CD4-positive, alpha-beta memory T cell (primary cell): ENCODE data around the gene UBE2QL1. TPM values are rescaled to one million over a fixed set of nuclear protein-coding genes. Genes with fewer than 3 reads are reported as not detected.

Source experiments
- CTCF ChIA-PET: fragments of 350-600 bp; sonication (Branson Sonifier 250); formaldehyde crosslinking; loops from one replicate; lab custom pipeline; 2021; ENCODE audit warnings: inconsistent platforms; ENCODE audit not compliant: partially characterized antibody; lab: Charles Lee
- POLR2A ChIA-PET: fragments of 350-600 bp; sonication (Branson Sonifier 250); formaldehyde crosslinking; loops from one replicate; lab custom pipeline; 2021; ENCODE audit not compliant: partially characterized antibody; lab: Charles Lee
- DNase-seq, 5 donors: peaks; one replicate each; pipeline versions ENCODE4 v3.0.0 to v3.0.0-alpha.2; 2020 to 2022; ENCODE audit warnings: mixed read lengths in 1 of 5
- H3K27ac ChIP-seq: one replicate; pipeline ENCODE4 v1.7.0; 2013; ENCODE audit warnings: low read depth, low read length
- H3K27me3 ChIP-seq: 2 replicates; pipeline ENCODE4 v1.7.0; 2013; ENCODE audit warnings: mild to moderate bottlenecking, low read length, moderate library complexity; ENCODE audit not compliant: insufficient read depth
- H3K36me3 ChIP-seq: 2 replicates; pipeline ENCODE4 v1.7.0; 2013; ENCODE audit warnings: mild to moderate bottlenecking, low read length, moderate library complexity; ENCODE audit not compliant: insufficient read depth
- H3K4me1 ChIP-seq: 2 replicates; pipeline ENCODE4 v1.7.0; 2013; ENCODE audit warnings: mild to moderate bottlenecking, low read length, moderate library complexity; ENCODE audit not compliant: insufficient read depth
- H3K4me3 ChIP-seq, 2 donors: one replicate each; pipeline ENCODE4 v1.7.0; 2013; ENCODE audit warnings: low read length in 2 of 2, mild to moderate bottlenecking in 1 of 2
- H3K9me3 ChIP-seq, 2 donors: one replicate each; pipeline ENCODE4 v1.7.0; 2013; ENCODE audit warnings: low read length in 2 of 2, control low read depth in 1 of 2; ENCODE audit not compliant: control insufficient read depth in 1 of 2
- H3K27ac Mint-ChIP-seq, 7 donors: one replicate each; pipeline ENCODE4 v1.8.0; 2020 to 2021; ENCODE audit warnings: mixed read lengths in 7 of 7, mild to moderate bottlenecking in 6 of 7, inconsistent platforms in 3 of 7, moderate library complexity in 3 of 7
- H3K27me3 Mint-ChIP-seq, 2 donors: one replicate each; pipeline ENCODE4 v1.8.0; 2020 to 2021; ENCODE audit warnings: mixed read lengths in 2 of 2
- H3K36me3 Mint-ChIP-seq, 2 donors: one replicate each; pipeline ENCODE4 v1.8.0; 2020 to 2021; ENCODE audit warnings: mixed read lengths in 2 of 2, inconsistent platforms in 1 of 2, mild to moderate bottlenecking in 1 of 2
- H3K4me1 Mint-ChIP-seq, 4 donors: one replicate each; pipeline ENCODE4 v1.8.0; 2020 to 2021; ENCODE audit warnings: mixed read lengths in 4 of 4, mild to moderate bottlenecking in 1 of 4
- H3K4me3 Mint-ChIP-seq, 8 donors: one replicate each; pipeline ENCODE4 v1.8.0; 2020 to 2021; ENCODE audit warnings: mixed read lengths in 8 of 8, mild to moderate bottlenecking in 7 of 8, moderate library complexity in 6 of 8, inconsistent platforms in 3 of 8
- H3K9me3 Mint-ChIP-seq, 8 donors: one replicate each; pipeline ENCODE4 v1.8.0; 2020 to 2021; ENCODE audit warnings: mixed read lengths in 8 of 8, mild to moderate bottlenecking in 5 of 8, inconsistent platforms in 3 of 8, moderate library complexity in 1 of 8
- intact Hi-C: fragments of 100-400 bp; cut with micrococcal nuclease; formaldehyde crosslinking; loops from one replicate; pipeline ENCODE4 v1.15.1; 2023
- polyA plus RNA-seq, 2 donors: library from polyadenylated mRNA; unstranded; fragments of 300-500 nt; fragmentation: Illumina TruSeq; gene quantifications; one replicate each; pipeline ENCODE4 v1.2.3, GENCODE V29; 2021
- total RNA-seq, 2 experiments: library from RNA; stranded (reverse); gene quantifications; one replicate each; pipeline ENCODE4 v1.2.3, GENCODE V29; 2021

UBE2QL1 gene
- total and polyA plus RNA-seq, 4 experiments from 2014 or later, result not detected

- H3K9me3 Mint-ChIP-seq, result no peaks in the 10 kb centered on the region
- H3K27me3 Mint-ChIP-seq, result peaks cover 5% of the 10 kb centered on the region in 2 donors
- H3K4me3 Mint-ChIP-seq, result no peak overlapping the region
- Histone ChIP-seq H3K9me3 (no peaks in the 10 kb centered on the region), H3K27ac (no peak overlapping the region), H3K27me3 (no peaks in the 10 kb centered on the region), H3K4me1 (no peaks in the 10 kb centered on the region), H3K36me3 (no peaks in the 10 kb centered on the region), H3K4me3 (no peak overlapping the region)
- ChIA-PET POLR2A (no interaction called here), CTCF (no interaction called here)
- H3K27ac Mint-ChIP-seq, result no peak overlapping the region
- no peak for DNase-seq
- no peaks in the 10 kb centered on the region for H3K36me3 Mint-ChIP-seq
- intact Hi-C loops, result no loop called here
- H3K4me1 Mint-ChIP-seq, result no peaks in the 10 kb centered on the region
Observed at GRCh38 chr5:6418679-6419276, 29.9 kb upstream of the UBE2QL1 start.

- H3K9me3 Mint-ChIP-seq, result no peaks in the 10 kb centered on the region
- CTCF ChIA-PET, result no interaction called here
- Histone ChIP-seq H3K36me3 (no peaks in the 10 kb centered on the region), H3K4me3 (no peak overlapping the region), H3K9me3 (no peaks in the 10 kb centered on the region), H3K27ac (no peak overlapping the region), H3K27me3 (no peaks in the 10 kb centered on the region), H3K4me1 (no peaks in the 10 kb centered on the region)
- no peak for DNase-seq
- no peak overlapping the region for H3K27ac Mint-ChIP-seq
- H3K27me3 Mint-ChIP-seq, result peaks cover 5% of the 10 kb centered on the region in 2 donors
- intact Hi-C loops, result no loop called here
- H3K36me3 Mint-ChIP-seq, result no peaks in the 10 kb centered on the region
- H3K4me1 Mint-ChIP-seq, result no peaks in the 10 kb centered on the region
- no peak overlapping the region for H3K4me3 Mint-ChIP-seq
- POLR2A ChIA-PET, result no interaction called here
Observed at GRCh38 chr5:6419340-6419852, 29.3 kb upstream of the UBE2QL1 start.

- Mint-ChIP-seq H3K4me3 (no peak overlapping the region), H3K27ac (peak overlapping the region in 1 of 7 donors; percentile 31), H3K4me1 (no peaks in the 10 kb centered on the region), H3K36me3 (no peaks in the 10 kb centered on the region), H3K9me3 (peaks cover 0 to 2% (median 0%) of the 10 kb centered on the region in 8 donors), H3K27me3 (peaks cover 12 to 13% of the 10 kb centered on the region in 2 donors)
- CTCF ChIA-PET, result no interaction called here
- H3K36me3 ChIP-seq, result no peaks in the 10 kb centered on the region
- H3K27ac ChIP-seq, result no peak overlapping the region
- intact Hi-C loops, result no loop called here
- H3K4me3 ChIP-seq, result no peak overlapping the region
- POLR2A ChIA-PET, result no interaction called here
- no peaks in the 10 kb centered on the region for H3K9me3 ChIP-seq
- no peak for DNase-seq
- no peaks in the 10 kb centered on the region for H3K27me3 ChIP-seq
- H3K4me1 ChIP-seq, result no peaks in the 10 kb centered on the region
Observed at GRCh38 chr5:6423327-6424109, 25.1 kb upstream of the UBE2QL1 start.

GRCh38 chr5:6424110-6424659 is 24.5 kb upstream of the UBE2QL1 start:
- Mint-ChIP-seq H3K9me3 (peaks cover 0 to 2% (median 0%) of the 10 kb centered on the region in 8 donors), H3K4me3 (no peak overlapping the region), H3K4me1 (no peaks in the 10 kb centered on the region), H3K27ac (peak overlapping the region in 1 of 7 donors; percentile 31), H3K36me3 (no peaks in the 10 kb centered on the region), H3K27me3 (peaks cover 12 to 14% of the 10 kb centered on the region in 2 donors)
- H3K4me1 ChIP-seq, result no peaks in the 10 kb centered on the region
- H3K9me3 ChIP-seq, result no peaks in the 10 kb centered on the region
- ChIA-PET POLR2A (no interaction called here), CTCF (no interaction called here)
- H3K27ac ChIP-seq, result no peak overlapping the region
- H3K4me3 ChIP-seq, result no peak overlapping the region
- intact Hi-C loops, result no loop called here
- no peak for DNase-seq
- no peaks in the 10 kb centered on the region for H3K36me3 ChIP-seq
- no peaks in the 10 kb centered on the region for H3K27me3 ChIP-seq

- intact Hi-C loops, result no loop called here
- H3K4me1 Mint-ChIP-seq, result no peaks in the 10 kb centered on the region
- H3K9me3 ChIP-seq, result no peaks in the 10 kb centered on the region
- H3K27me3 Mint-ChIP-seq, result peaks cover 12 to 14% of the 10 kb centered on the region in 2 donors
- H3K27ac Mint-ChIP-seq, result no peak overlapping the region
- no peaks in the 10 kb centered on the region for H3K27me3 ChIP-seq
- no peak overlapping the region for H3K4me3 ChIP-seq
- H3K4me1 ChIP-seq, result no peaks in the 10 kb centered on the region
- H3K4me3 Mint-ChIP-seq, result no peak overlapping the region
- POLR2A ChIA-PET, result no interaction called here
- no peaks in the 10 kb centered on the region for H3K36me3 ChIP-seq
- peaks cover 0 to 2% (median 0%) of the 10 kb centered on the region in 8 donors for H3K9me3 Mint-ChIP-seq
- no peaks in the 10 kb centered on the region for H3K36me3 Mint-ChIP-seq
- no peak overlapping the region for H3K27ac ChIP-seq
- CTCF ChIA-PET, result no interaction called here
- no peak for DNase-seq
Observed at GRCh38 chr5:6424700-6425099, 24.0 kb upstream of the UBE2QL1 start.

- Histone ChIP-seq H3K9me3 (no peaks in the 10 kb centered on the region), H3K27me3 (no peaks in the 10 kb centered on the region), H3K36me3 (no peaks in the 10 kb centered on the region), H3K27ac (no peak overlapping the region), H3K4me3 (no peak overlapping the region), H3K4me1 (no peaks in the 10 kb centered on the region)
- Mint-ChIP-seq H3K4me3 (no peak overlapping the region), H3K27ac (no peak overlapping the region), H3K27me3 (peaks cover 18 to 19% of the 10 kb centered on the region in 2 donors), H3K9me3 (peaks cover 0 to 2% (median 0%) of the 10 kb centered on the region in 8 donors), H3K4me1 (no peaks in the 10 kb centered on the region), H3K36me3 (no peaks in the 10 kb centered on the region)
- intact Hi-C loops, result no loop called here
- POLR2A ChIA-PET, result no interaction called here
- CTCF ChIA-PET, result no interaction called here
- no peak for DNase-seq
Observed at GRCh38 chr5:6427694-6428093, 21.0 kb upstream of the UBE2QL1 start.

GRCh38 chr5:6430418-6431028 is 18.1 kb upstream of the UBE2QL1 start:
- no peak overlapping the region for H3K27ac ChIP-seq
- Mint-ChIP-seq H3K27me3 (peaks cover 28 to 32% of the 10 kb centered on the region in 2 donors), H3K4me1 (no peaks in the 10 kb centered on the region), H3K36me3 (no peaks in the 10 kb centered on the region), H3K4me3 (no peak overlapping the region), H3K9me3 (peaks cover 0 to 2% (median 0%) of the 10 kb centered on the region in 8 donors), H3K27ac (no peak overlapping the region)
- intact Hi-C loops, result no loop called here
- no peaks in the 10 kb centered on the region for H3K9me3 ChIP-seq
- H3K27me3 ChIP-seq, result no peaks in the 10 kb centered on the region
- ChIA-PET CTCF (no interaction called here), POLR2A (no interaction called here)
- H3K4me1 ChIP-seq, result no peaks in the 10 kb centered on the region
- DNase-seq, result no peak
- H3K4me3 ChIP-seq, result no peak overlapping the region
- H3K36me3 ChIP-seq, result no peaks in the 10 kb centered on the region
